Chondrocyte (in vitro differentiated cells): ENCODE measurements around the gene PDE5A. TPM values are rescaled to one million over a fixed set of nuclear protein-coding genes. Genes with fewer than 3 reads are reported as not detected.
"Not testable (repeated sequence)": the region's sequence is repeated elsewhere in the genome, so short reads cannot be mapped to it uniquely, and the experiment has no call there.

Source experiments
- DNase-seq: peaks from one replicate; pipeline ENCODE4 v3.0.0; 2021; ENCODE audit warnings: mixed read lengths, low spot score
- H3K27ac Mint-ChIP-seq: one replicate; pipeline ENCODE4 v1.8.0; 2021; ENCODE audit warnings: mild to moderate bottlenecking, moderate library complexity, mixed read lengths; ENCODE audit not compliant: unreplicated experiment
- H3K27me3 Mint-ChIP-seq: 2 replicates; pipeline ENCODE4 v1.8.0; 2021; ENCODE audit warnings: low read depth, mixed read lengths
- H3K36me3 Mint-ChIP-seq: 2 replicates; pipeline ENCODE4 v1.8.0; 2021; ENCODE audit warnings: low read depth, mixed read lengths
- H3K4me1 Mint-ChIP-seq: 2 replicates; pipeline ENCODE4 v1.8.0; 2021; ENCODE audit warnings: low read depth, mild to moderate bottlenecking, mixed read lengths
- H3K4me3 Mint-ChIP-seq: one replicate; pipeline ENCODE4 v1.8.0; 2021; ENCODE audit warnings: mild to moderate bottlenecking, moderate library complexity, mixed read lengths; ENCODE audit not compliant: unreplicated experiment
- H3K9me3 Mint-ChIP-seq: 2 replicates; pipeline ENCODE4 v1.8.0; 2021; ENCODE audit warnings: low read depth, mixed read lengths
- total RNA-seq: library from RNA; stranded (reverse); gene quantifications from 3 replicates; pipeline ENCODE4 v1.2.1, GENCODE V29; 2021
- TF ChIP-seq, protein P1 (sequence below): fragments of 200-600 bp; sonication (generic); IDR thresholded peaks from 2 replicates; pipeline ENCODE4 v1.5.0; 2021; ENCODE audit warnings: antibody characterized with exemption, mild to moderate bottlenecking, moderate library complexity

The PDE5A gene
- total RNA-seq, 1 donor from 2014 or later: 21.8 TPM

DNA sequence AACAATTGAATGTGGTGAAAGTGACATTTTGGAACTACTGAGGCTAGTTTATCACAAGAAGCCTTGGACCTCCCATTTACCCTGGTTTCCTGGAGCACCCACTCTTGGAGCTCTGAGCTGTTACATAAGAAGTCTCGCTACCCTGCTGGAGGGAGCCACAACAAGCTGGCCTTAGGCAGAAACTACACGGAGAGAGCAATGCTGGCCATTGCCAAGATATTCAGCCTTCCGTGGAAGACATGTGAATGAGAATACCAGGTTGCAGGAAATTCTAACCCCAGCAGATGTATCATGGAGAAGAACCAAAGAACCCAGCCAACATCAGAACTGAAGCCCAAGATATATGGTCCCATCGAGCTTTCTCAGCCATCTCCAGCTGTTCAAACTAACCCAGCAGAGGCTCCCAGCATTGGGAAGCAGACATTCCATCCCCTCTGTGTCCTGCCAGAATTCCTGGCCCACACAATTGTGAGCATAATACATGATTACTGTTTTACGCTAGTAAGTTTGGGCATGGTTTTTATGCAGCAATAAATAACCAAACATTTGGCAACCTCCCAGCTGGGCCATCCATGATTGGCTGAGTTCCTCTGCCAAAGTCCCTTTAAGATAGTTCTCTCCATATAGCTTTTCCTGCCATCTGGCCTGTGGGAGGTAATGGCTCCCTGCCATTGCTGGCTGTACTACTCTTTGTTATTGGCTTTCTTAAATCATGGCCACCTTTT is 17.9 kb upstream of the PDE5A start:
- Mint-ChIP-seq H3K27me3 (no peaks in the 10 kb centered on the region), H3K27ac (no peak overlapping the region), H3K4me1 (peaks cover 7% of the 10 kb centered on the region), H3K9me3 (peaks cover 2% of the 10 kb centered on the region), H3K4me3 (no peak overlapping the region), H3K36me3 (no peaks in the 10 kb centered on the region)
- DNase-seq: no peak
- TF ChIP-seq, protein P1, sequence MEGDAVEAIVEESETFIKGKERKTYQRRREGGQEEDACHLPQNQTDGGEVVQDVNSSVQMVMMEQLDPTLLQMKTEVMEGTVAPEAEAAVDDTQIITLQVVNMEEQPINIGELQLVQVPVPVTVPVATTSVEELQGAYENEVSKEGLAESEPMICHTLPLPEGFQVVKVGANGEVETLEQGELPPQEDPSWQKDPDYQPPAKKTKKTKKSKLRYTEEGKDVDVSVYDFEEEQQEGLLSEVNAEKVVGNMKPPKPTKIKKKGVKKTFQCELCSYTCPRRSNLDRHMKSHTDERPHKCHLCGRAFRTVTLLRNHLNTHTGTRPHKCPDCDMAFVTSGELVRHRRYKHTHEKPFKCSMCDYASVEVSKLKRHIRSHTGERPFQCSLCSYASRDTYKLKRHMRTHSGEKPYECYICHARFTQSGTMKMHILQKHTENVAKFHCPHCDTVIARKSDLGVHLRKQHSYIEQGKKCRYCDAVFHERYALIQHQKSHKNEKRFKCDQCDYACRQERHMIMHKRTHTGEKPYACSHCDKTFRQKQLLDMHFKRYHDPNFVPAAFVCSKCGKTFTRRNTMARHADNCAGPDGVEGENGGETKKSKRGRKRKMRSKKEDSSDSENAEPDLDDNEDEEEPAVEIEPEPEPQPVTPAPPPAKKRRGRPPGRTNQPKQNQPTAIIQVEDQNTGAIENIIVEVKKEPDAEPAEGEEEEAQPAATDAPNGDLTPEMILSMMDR: no peak

DNA sequence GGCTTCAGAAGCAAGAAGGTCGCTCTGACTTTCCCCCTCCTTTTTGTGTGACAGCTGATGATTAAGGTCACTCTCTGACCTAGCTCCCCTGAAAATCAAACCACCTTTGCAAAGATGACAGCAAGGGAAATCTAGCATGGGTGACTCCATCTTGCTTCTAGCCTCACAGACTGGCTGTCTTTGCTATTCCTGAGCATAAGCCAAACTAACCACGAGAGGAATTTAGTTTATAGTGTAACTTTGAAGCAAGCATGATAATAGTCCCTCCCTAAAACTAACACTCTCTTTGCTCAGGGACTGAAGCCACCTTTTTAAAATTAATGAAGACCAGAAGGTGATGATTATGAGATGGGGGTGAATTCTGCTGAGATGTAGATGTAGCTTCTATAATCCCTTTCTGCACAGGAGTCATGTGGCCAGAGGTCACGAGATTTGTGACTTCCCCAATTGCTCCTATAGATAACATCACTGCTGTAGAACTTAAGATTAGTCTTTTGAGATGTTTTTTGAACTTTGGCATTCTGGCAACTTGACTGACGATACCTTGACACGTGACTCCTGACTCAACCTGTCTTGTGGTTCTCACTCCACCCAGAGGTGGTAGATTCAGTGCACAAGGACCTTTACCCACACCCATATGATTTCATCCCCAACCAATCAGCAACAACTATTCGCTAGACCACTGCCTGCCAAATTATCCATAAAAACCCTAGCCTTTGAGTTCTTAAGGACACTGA is 14.9 kb upstream of the PDE5A start:
- no peak for DNase-seq
- peaks cover 7% of the 10 kb centered on the region for H3K4me1 Mint-ChIP-seq
- TF ChIP-seq, protein P1: no peak
- peaks cover 2% of the 10 kb centered on the region for H3K9me3 Mint-ChIP-seq
- no peak overlapping the region for H3K27ac Mint-ChIP-seq
- no peak overlapping the region for H3K4me3 Mint-ChIP-seq
- H3K36me3 Mint-ChIP-seq: no peaks in the 10 kb centered on the region
- no peaks in the 10 kb centered on the region for H3K27me3 Mint-ChIP-seq

DNA sequence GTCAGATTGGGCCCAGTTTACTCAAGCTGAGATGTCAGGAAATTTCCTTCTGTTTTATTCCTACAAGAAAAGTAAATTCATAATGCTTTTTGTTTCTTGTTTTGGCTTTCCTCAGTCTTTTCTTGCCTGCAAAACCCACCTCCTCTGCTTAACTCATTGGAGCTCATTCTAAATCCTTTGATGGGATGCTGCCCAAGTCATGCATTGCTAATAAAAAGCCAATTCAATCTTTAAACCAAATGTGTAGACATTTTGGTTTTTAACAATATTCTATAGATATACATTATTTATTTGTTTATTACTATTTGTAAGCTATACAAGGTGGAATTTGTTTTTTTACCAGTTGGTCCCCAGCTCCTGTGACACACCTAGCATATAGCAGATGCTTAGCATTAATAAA is 13.2 kb upstream of the PDE5A start:
- Mint-ChIP-seq H3K4me3 (no peak overlapping the region), H3K9me3 (peaks cover 2% of the 10 kb centered on the region), H3K27me3 (no peaks in the 10 kb centered on the region), H3K27ac (no peak overlapping the region), H3K36me3 (no peaks in the 10 kb centered on the region), H3K4me1 (peaks cover 7% of the 10 kb centered on the region)
- DNase-seq: no peak
- TF ChIP-seq, protein P1: no peak

DNA sequence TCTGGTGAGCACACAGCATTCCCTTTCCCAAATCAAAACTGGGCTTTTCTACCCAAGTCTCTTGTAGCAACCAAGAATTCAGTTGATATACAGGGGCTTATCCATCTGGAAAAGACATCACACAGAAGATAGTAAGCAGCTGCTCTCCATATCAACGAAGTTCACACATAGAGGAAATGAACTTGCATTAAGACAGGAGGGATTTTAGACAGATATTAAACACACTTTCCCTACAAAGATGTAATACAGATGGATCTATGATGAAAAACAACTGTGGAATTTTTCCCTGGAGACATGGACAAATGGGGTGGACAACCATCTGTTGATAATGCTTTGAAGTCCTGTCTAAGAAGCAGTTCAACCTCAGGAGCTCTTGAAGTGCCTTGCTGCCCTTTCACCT is 9.8 kb upstream of the PDE5A start:
- Mint-ChIP-seq H3K9me3 (no peaks in the 10 kb centered on the region), H3K4me1 (peaks cover 3% of the 10 kb centered on the region), H3K4me3 (no peak overlapping the region), H3K36me3 (no peaks in the 10 kb centered on the region), H3K27ac (no peak overlapping the region), H3K27me3 (no peaks in the 10 kb centered on the region)
- TF ChIP-seq, protein P1: no peak
- DNase-seq: no peak

DNA sequence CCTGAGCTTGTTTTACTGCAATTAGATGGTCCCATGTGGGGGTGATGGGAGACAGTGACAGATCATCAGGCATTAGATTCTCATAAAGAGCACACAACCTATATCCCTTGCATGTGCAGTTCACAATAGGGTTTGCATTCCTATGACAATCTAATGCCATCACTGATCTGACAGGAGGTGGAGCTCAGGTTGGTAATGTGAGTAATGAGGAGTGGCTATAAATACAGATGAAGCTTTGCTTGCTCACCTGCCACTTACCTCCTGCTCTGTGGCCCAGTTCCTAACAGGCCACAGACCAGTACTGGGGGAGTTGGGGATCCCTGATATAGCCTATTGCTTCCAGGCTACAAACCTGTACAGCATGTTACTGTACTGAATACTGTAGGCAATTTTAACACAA is 8.2 kb upstream of the PDE5A start:
- DNase-seq, H3K36me3 Mint-ChIP-seq, H3K27ac Mint-ChIP-seq, H3K4me1 Mint-ChIP-seq, H3K27me3 Mint-ChIP-seq, H3K9me3 Mint-ChIP-seq, H3K4me3 Mint-ChIP-seq: not testable (repeated sequence)
